WTC11 (cell line): ENCODE results near the gene CCNQ. TPM values are rescaled to one million over a fixed set of nuclear protein-coding genes. Genes with fewer than 3 reads are reported as not detected.

ENCODE experiments used
- ATAC-seq: fragments of 200-7000 bp; cut with Tn5 transposase; 2 replicates; pipeline ENCODE4 v1.10.0; 2021; ENCODE audit warnings: mild to moderate bottlenecking, moderate library complexity
- CTCF ChIA-PET: fragments of 300-600 bp; sonication (Branson Sonifier 250); formaldehyde crosslinking; loops from one replicate; lab custom pipeline; 2021; ENCODE audit warnings: antibody characterized with exemption; lab: Charles Lee
- POLR2A ChIA-PET: fragments of 350-600 bp; sonication (Branson Sonifier 250); formaldehyde crosslinking; loops from one replicate; lab custom pipeline; 2021; ENCODE audit warnings: antibody characterized with exemption; lab: Charles Lee
- DNase-seq: peaks from one replicate; pipeline ENCODE4 v3.0.0; 2021; ENCODE audit warnings: low spot score
- H3K27ac Mint-ChIP-seq: 2 replicates; pipeline ENCODE4 v1.8.0; 2021; ENCODE audit warnings: mixed read lengths
- H3K27me3 Mint-ChIP-seq: 2 replicates; pipeline ENCODE4 v1.8.0; 2021; ENCODE audit warnings: low read depth, mild to moderate bottlenecking, moderate library complexity, mixed read lengths
- H3K36me3 Mint-ChIP-seq: 2 replicates; pipeline ENCODE4 v1.8.0; 2021; ENCODE audit warnings: mixed read lengths
- H3K4me1 Mint-ChIP-seq: 2 replicates; pipeline ENCODE4 v1.8.0; 2022; ENCODE audit warnings: mixed read lengths
- H3K4me3 Mint-ChIP-seq: 2 replicates; pipeline ENCODE4 v1.8.0; 2021; ENCODE audit warnings: mild to moderate bottlenecking, moderate library complexity, mixed read lengths
- H3K9me3 Mint-ChIP-seq: 2 replicates; pipeline ENCODE4 v1.8.0; 2021; ENCODE audit warnings: mixed read lengths
- CREM ChIP-seq: sonication (generic); formaldehyde crosslinking; IDR thresholded peaks from 2 replicates; pipeline ENCODE4 v1.8.1; 2022; ENCODE audit warnings: mild to moderate bottlenecking, missing genetic modification reagents, moderate library complexity
- E2F1 ChIP-seq: sonication (generic); formaldehyde crosslinking; IDR thresholded peaks from 2 replicates; pipeline ENCODE4 v1.8.0; 2022; ENCODE audit warnings: mild to moderate bottlenecking, missing genetic modification reagents
- EMX1 ChIP-seq: fragments of 250-450 bp; sonication (Bioruptor Pico); IDR thresholded peaks from 2 replicates; pipeline ENCODE4 v1.8.0; 2021; ENCODE audit warnings: mild to moderate bottlenecking
- ETV6 ChIP-seq: sonication (generic); formaldehyde crosslinking; IDR thresholded peaks from 2 replicates; pipeline ENCODE4 v1.8.1; 2022; ENCODE audit warnings: mild to moderate bottlenecking, missing genetic modification reagents
- MAX ChIP-seq: sonication (generic); formaldehyde crosslinking; IDR thresholded peaks from 2 replicates; pipeline ENCODE4 v1.8.0; 2022; ENCODE audit warnings: mild to moderate bottlenecking, missing genetic modification reagents
- MLX ChIP-seq: sonication (generic); formaldehyde crosslinking; IDR thresholded peaks from 2 replicates; pipeline ENCODE4 v1.8.1; 2023; ENCODE audit warnings: mild to moderate bottlenecking, missing genetic modification reagents, moderate library complexity
- MXD4 ChIP-seq: fragments of 250-450 bp; sonication (Bioruptor Pico); IDR thresholded peaks from 2 replicates; pipeline ENCODE4 v1.8.0; 2021; ENCODE audit warnings: mild to moderate bottlenecking, moderate library complexity, borderline replicate concordance
- MYBL2 ChIP-seq: sonication (generic); formaldehyde crosslinking; IDR thresholded peaks from 2 replicates; pipeline ENCODE4 v1.8.1; 2023; ENCODE audit warnings: mild to moderate bottlenecking, moderate library complexity, missing genetic modification reagents
- NR1H2 ChIP-seq: sonication (generic); formaldehyde crosslinking; IDR thresholded peaks from 2 replicates; pipeline ENCODE4 v1.9.0; 2021; ENCODE audit warnings: mild to moderate bottlenecking, moderate library complexity, missing genetic modification reagents
- NR3C1 ChIP-seq: sonication (generic); formaldehyde crosslinking; conservative IDR thresholded peaks from 2 replicates; pipeline ENCODE4 v1.8.1; 2023; ENCODE audit warnings: low read depth, mild to moderate bottlenecking, missing genetic modification reagents
- OVOL2 ChIP-seq: fragments of 250-450 bp; sonication (Bioruptor Pico); IDR thresholded peaks from 2 replicates; pipeline ENCODE4 v1.9.0; 2021; ENCODE audit warnings: mild to moderate bottlenecking, borderline replicate concordance
- RELA ChIP-seq: sonication (generic); formaldehyde crosslinking; IDR thresholded peaks from 2 replicates; pipeline ENCODE4 v1.8.1; 2022; ENCODE audit warnings: missing genetic modification reagents, mild to moderate bottlenecking, borderline replicate concordance
- SOX15 ChIP-seq: fragments of 250-450 bp; sonication (Bioruptor Pico); IDR thresholded peaks from 2 replicates; pipeline ENCODE4 v1.9.0; 2021; ENCODE audit warnings: mild to moderate bottlenecking
- TCF7 ChIP-seq: sonication (generic); formaldehyde crosslinking; IDR thresholded peaks from 2 replicates; pipeline ENCODE4 v1.8.0; 2022; ENCODE audit warnings: mild to moderate bottlenecking, low read depth, missing genetic modification reagents, moderate library complexity
- TEAD1 ChIP-seq: sonication (generic); formaldehyde crosslinking; IDR thresholded peaks from 2 replicates; pipeline ENCODE4 v1.8.0; 2022; ENCODE audit warnings: mild to moderate bottlenecking, missing genetic modification reagents
- TEAD4 ChIP-seq: sonication (generic); formaldehyde crosslinking; IDR thresholded peaks from 2 replicates; pipeline ENCODE4 v1.8.0; 2022; ENCODE audit warnings: mild to moderate bottlenecking, missing genetic modification reagents
- TP53 ChIP-seq: sonication (generic); formaldehyde crosslinking; IDR thresholded peaks from 2 replicates; pipeline ENCODE4 v1.8.1; 2023; ENCODE audit warnings: mild to moderate bottlenecking, missing genetic modification reagents
- ZNF671 ChIP-seq: fragments of 250-450 bp; sonication (Bioruptor Pico); IDR thresholded peaks from 2 replicates; pipeline ENCODE4 v1.8.0; 2021; ENCODE audit warnings: mild to moderate bottlenecking
- total RNA-seq: library from RNA; stranded (reverse); gene quantifications from 3 replicates; pipeline ENCODE4 v1.2.3, GENCODE V29; 2021
- TF ChIP-seq, protein P1 (sequence below): sonication (generic); formaldehyde crosslinking; IDR thresholded peaks from 2 replicates; pipeline ENCODE4 v1.8.1; 2022; ENCODE audit warnings: low read depth, mild to moderate bottlenecking, moderate library complexity, missing genetic modification reagents, borderline replicate concordance
- TF ChIP-seq, protein P2 (sequence below): sonication (generic); formaldehyde crosslinking; IDR thresholded peaks from 2 replicates; pipeline ENCODE4 v1.8.0; 2023; ENCODE audit warnings: missing genetic modification reagents, mild to moderate bottlenecking, borderline replicate concordance

The CCNQ gene
- total RNA-seq, 1 experiment from 2014 or later, result 17.4 TPM

DNA sequence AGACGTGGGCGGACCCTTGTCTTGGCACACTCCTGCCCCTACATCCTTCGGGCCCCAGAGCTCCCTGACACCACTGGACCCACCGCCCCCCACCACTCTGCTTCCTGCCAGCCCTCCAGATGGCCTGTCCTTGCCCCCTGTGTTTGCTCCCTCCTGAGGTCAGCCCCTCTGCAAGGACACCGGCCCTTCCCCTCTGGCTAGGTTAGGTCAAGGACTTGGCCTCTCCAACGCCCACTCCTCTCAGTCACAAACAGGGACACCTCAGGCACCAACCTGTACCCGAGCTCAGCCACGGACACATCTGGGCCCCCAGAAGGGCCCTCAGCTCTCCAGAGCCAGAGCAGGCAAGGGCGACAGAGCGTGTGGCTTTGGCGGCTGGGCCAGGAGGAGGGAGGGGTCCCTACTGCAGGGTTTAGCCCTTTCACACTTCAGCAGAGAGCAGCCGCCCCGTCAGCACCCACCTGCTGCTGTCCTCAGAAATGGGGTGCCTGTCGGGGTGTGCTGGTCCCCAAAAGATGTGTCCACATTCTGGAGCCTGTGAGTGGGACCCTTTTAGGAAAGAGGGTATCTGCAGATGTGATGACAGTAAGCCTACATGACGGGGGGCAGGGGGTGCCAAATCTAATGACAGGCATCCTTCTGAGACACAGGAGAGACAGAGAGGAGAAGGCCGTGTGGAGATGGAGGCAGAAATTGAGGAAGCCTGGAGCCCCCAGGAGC is 24.5 kb upstream of the CCNQ start:
- Mint-ChIP-seq H3K4me1 (no peaks in the 10 kb centered on the region), H3K4me3 (no peak overlapping the region), H3K27ac (no peak overlapping the region), H3K36me3 (no peaks in the 10 kb centered on the region)
- POLR2A ChIA-PET, result no interaction called here
- DNase-seq (no peak), ATAC-seq (no peak)
- no peak for TF ChIP-seq RELA (CRISPR knock-in tag)
- no peak for TF ChIP-seq ETV6 (CRISPR knock-in tag)
- TF ChIP-seq TEAD4 (CRISPR knock-in tag), result no peak
- no peak for TF ChIP-seq MYBL2 (CRISPR knock-in tag)
- TF ChIP-seq TEAD1, result no peak
- no peak for TF ChIP-seq E2F1
- no peak for TF ChIP-seq ZNF671 (CRISPR knock-in tag)
- TF ChIP-seq CREM (CRISPR knock-in tag), result no peak
- TF ChIP-seq MAX, result no peak
- TF ChIP-seq NR3C1 (CRISPR knock-in tag), result no peak
- no peak for TF ChIP-seq TP53
- TF ChIP-seq NR1H2 (CRISPR knock-in tag), result no peak
- TF ChIP-seq, all 79 proteins: peak for 0
- CTCF ChIA-PET, result interaction anchor here (1.0 to 2.1 kb wide), 3 partner anchors 13 to 45 kb away, joined by 3 to 7 read pairs (median 6); no protein-coding TSS in a partner anchor
- peaks cover 5% of the 10 kb centered on the region for H3K27me3 Mint-ChIP-seq
- no peaks in the 10 kb centered on the region for H3K9me3 Mint-ChIP-seq

- Mint-ChIP-seq H3K9me3 (no peaks in the 10 kb centered on the region), H3K36me3 (no peaks in the 10 kb centered on the region), H3K4me3 (no peak overlapping the region), H3K4me1 (no peaks in the 10 kb centered on the region), H3K27me3 (peaks cover 12% of the 10 kb centered on the region), H3K27ac (no peak overlapping the region)
- CTCF ChIA-PET, result interaction anchor here (1.0 to 2.1 kb wide), 4 partner anchors 14 to 46 kb away, joined by 3 to 7 read pairs (median 6); no protein-coding TSS in a partner anchor
- TF ChIP-seq TCF7, result no peak
- TF ChIP-seq EMX1, result no peak
- no peak for TF ChIP-seq MXD4 (CRISPR knock-in tag)
- DNase-seq, result no peak
- ATAC-seq, result no peak
- POLR2A ChIA-PET, result no interaction called here
Observed at GRCh38 chrX:153622661-153623309, 23.8 kb upstream of the CCNQ start.

DNA sequence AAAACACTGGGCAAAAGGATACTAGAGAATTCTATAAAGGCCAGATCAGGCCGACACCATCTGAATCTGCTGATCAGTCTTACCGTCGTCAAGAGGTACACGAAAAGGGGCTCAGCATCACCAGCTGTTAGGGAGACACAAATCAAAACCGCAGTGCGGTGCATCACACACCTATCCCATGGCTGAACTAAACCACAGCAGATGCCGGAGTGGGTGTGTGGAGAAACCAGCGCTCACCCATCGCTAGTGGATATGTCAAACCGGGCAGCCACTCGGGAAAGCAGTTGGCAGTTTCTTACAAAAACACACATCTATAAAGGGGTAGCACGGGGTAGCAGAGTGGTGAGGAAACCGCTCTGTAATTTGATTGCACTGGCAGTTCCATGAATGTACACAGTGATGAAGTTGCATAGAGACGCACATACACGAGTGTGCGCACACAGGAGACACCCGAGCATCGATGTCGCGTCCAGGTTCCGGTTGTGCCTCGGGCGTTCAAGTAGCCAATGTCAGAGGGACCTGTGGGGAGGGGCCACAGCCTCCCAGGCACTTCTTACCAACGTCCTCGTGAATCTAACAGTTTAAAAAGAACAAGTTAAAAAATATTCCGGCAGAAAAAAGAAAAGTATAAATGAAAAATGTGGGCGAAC is 23.1 kb upstream of the CCNQ start:
- ChIA-PET POLR2A (interaction anchor here (0.8 kb wide), 1 partner anchor 350 kb away, joined by 3 read pairs; the partner anchor contains the start of gene TMEM187), CTCF (interaction anchor here (1.3 to 2.1 kb wide), 3 partner anchors 22 to 47 kb away, joined by 3 to 7 read pairs (median 6); no protein-coding TSS in a partner anchor)
- Mint-ChIP-seq H3K36me3 (no peaks in the 10 kb centered on the region), H3K27me3 (peaks cover 18% of the 10 kb centered on the region), H3K9me3 (no peaks in the 10 kb centered on the region), H3K4me1 (no peaks in the 10 kb centered on the region), H3K4me3 (no peak overlapping the region), H3K27ac (no peak overlapping the region)
- ATAC-seq (no peak), DNase-seq (no peak)
- no peak for TF ChIP-seq RELA (CRISPR knock-in tag)
- no peak for TF ChIP-seq NR3C1 (CRISPR knock-in tag)
- TF ChIP-seq MXD4 (CRISPR knock-in tag), result no peak
- no peak for TF ChIP-seq MLX (CRISPR knock-in tag)
- TF ChIP-seq EMX1, result no peak
- no peak for TF ChIP-seq ZNF671 (CRISPR knock-in tag)
- TF ChIP-seq, protein P1, sequence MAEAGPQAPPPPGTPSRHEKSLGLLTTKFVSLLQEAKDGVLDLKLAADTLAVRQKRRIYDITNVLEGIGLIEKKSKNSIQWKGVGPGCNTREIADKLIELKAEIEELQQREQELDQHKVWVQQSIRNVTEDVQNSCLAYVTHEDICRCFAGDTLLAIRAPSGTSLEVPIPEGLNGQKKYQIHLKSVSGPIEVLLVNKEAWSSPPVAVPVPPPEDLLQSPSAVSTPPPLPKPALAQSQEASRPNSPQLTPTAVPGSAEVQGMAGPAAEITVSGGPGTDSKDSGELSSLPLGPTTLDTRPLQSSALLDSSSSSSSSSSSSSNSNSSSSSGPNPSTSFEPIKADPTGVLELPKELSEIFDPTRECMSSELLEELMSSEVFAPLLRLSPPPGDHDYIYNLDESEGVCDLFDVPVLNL, result no peak
- TF ChIP-seq SOX15 (CRISPR knock-in tag), result no peak
- TF ChIP-seq ETV6 (CRISPR knock-in tag), result no peak
- TF ChIP-seq OVOL2 (CRISPR knock-in tag), result no peak
- TF ChIP-seq, protein P2, sequence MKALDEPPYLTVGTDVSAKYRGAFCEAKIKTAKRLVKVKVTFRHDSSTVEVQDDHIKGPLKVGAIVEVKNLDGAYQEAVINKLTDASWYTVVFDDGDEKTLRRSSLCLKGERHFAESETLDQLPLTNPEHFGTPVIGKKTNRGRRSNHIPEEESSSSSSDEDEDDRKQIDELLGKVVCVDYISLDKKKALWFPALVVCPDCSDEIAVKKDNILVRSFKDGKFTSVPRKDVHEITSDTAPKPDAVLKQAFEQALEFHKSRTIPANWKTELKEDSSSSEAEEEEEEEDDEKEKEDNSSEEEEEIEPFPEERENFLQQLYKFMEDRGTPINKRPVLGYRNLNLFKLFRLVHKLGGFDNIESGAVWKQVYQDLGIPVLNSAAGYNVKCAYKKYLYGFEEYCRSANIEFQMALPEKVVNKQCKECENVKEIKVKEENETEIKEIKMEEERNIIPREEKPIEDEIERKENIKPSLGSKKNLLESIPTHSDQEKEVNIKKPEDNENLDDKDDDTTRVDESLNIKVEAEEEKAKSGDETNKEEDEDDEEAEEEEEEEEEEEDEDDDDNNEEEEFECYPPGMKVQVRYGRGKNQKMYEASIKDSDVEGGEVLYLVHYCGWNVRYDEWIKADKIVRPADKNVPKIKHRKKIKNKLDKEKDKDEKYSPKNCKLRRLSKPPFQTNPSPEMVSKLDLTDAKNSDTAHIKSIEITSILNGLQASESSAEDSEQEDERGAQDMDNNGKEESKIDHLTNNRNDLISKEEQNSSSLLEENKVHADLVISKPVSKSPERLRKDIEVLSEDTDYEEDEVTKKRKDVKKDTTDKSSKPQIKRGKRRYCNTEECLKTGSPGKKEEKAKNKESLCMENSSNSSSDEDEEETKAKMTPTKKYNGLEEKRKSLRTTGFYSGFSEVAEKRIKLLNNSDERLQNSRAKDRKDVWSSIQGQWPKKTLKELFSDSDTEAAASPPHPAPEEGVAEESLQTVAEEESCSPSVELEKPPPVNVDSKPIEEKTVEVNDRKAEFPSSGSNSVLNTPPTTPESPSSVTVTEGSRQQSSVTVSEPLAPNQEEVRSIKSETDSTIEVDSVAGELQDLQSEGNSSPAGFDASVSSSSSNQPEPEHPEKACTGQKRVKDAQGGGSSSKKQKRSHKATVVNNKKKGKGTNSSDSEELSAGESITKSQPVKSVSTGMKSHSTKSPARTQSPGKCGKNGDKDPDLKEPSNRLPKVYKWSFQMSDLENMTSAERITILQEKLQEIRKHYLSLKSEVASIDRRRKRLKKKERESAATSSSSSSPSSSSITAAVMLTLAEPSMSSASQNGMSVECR, result no peak
